K562 (cell line): ENCODE results near the gene ADARB2.

ENCODE experiments used
- CTCF ChIP-seq, 3 experiments: IDR thresholded peaks in 2 of 3; conservative IDR thresholded peaks in 1 of 3; 2 replicates each; pipeline ENCODE4 v1.5.1; 2011 to 2012; ENCODE audit warnings: low read length in 3 of 3, mild to moderate bottlenecking in 3 of 3, control low read depth in 2 of 3, improper control_type of control experiment in 1 of 3, inconsistent platforms in 1 of 3, low read depth in 1 of 3, mixed read lengths in 1 of 3, moderate library complexity in 1 of 3; ENCODE audit not compliant: insufficient read depth in 2 of 3
- DMBX1 ChIP-seq: fragments of 250-450 bp; sonication (Bioruptor Pico); IDR thresholded peaks from 2 replicates; pipeline ENCODE4 v1.8.0; 2022; ENCODE audit warnings: inconsistent platforms, mild to moderate bottlenecking, moderate library complexity, borderline replicate concordance
- JUNB ChIP-seq: fragments of 450-650 bp; formaldehyde crosslinking; conservative IDR thresholded peaks from 2 replicates; pipeline ENCODE4 v1.4.0; 2020; ENCODE audit warnings: mild to moderate bottlenecking
- MNT ChIP-seq, 2 experiments: fragments of 450-650 bp; conservative IDR thresholded peaks; 2 replicates each; pipeline ENCODE4 v1.6.1; 2017; ENCODE audit warnings: mild to moderate bottlenecking in 2 of 2, moderate library complexity in 2 of 2
- TEAD2 ChIP-seq: fragments of 450-650 bp; IDR thresholded peaks from 2 replicates; pipeline ENCODE4 v1.6.1; 2016; ENCODE audit warnings: missing genetic modification characterization, control low read depth, missing compliant biosample characterization

- TF ChIP-seq DMBX1 (CRISPR knock-in tag) (no peak), JUNB (CRISPR knock-in tag) (no peak), MNT (conservative IDR thresholded peaks at IDR 0.05) (no peak), TEAD2 (tag) (no peak), CTCF (IDR thresholded peaks at IDR 0.05 in 2 of 3, conservative IDR thresholded peaks at IDR 0.05 in 1 of 3; ENCODE audit: insufficient read depth in 2 of 3, low read depth in 1 of 3, low read length in 3 of 3) (no peak)
Observed at GRCh38 chr10:1677307-1677939, 59.9 kb downstream of the ADARB2 start.
